AG04450 (cell line): ENCODE results near the gene LPCAT1. TPM values are rescaled to one million over a fixed set of nuclear protein-coding genes. Genes with fewer than 3 reads are reported as not detected.

Experiments used
- polyA plus RNA-seq: library from polyadenylated mRNA; depleted of rRNA; stranded (reverse); fragments of >200 nt; gene quantifications from 2 replicates; pipeline ENCODE4 v1.2.3, GENCODE V29; 2011; rRNA removed
- small RNA-seq: library from RNA; depleted of rRNA; stranded (forward); fragments of <200 nt; gene quantifications from one replicate; pipeline ENCODE3, GENCODE V24; 2012; ENCODE audit warnings: low read depth; ENCODE audit not compliant: insufficient read length

LPCAT1 gene
- polyA plus RNA-seq, 1 experiment: 23.4 TPM

Small RNAs within 50 kb of the gene (small RNA-seq; reads per million reads assigned to genes)
- gene MIR6075: not detected

Other genes starting within 250 kb of the LPCAT1 start
- not detected in 2 replicates for gene TERT, start 228.9 kb downstream of the LPCAT1 start, polyA plus RNA-seq
- gene CLPTM1L, start 178.9 kb downstream of the LPCAT1 start, polyA plus RNA-seq: 85.5 and 86.0 TPM in 2 replicates
- not detected in 2 replicates for gene SLC6A3, start 78.5 kb downstream of the LPCAT1 start, polyA plus RNA-seq